ENCODE results near the gene RHBDL1.

DNA sequence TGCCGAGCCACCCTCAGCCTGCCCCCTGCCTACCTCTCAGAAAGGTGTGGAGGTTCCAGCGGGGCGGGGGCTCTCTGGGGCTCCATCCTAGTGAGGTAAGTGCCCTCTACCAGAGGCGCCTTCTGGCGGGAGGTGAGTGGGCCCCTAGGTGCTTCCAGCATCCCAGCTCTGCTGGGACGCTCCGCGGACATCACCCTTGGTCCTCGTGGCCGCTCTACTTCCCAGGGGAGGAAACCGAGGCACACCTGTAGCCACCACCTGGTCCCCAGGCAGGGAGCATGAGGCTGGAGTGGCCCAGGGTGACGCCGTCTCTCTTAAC, 32.5 kb upstream of the RHBDL1 start:
- no peak for TF ChIP-seq POLR2A (IDR thresholded peaks at IDR 0.05)
- TF ChIP-seq CTCF (IDR thresholded peaks at IDR 0.05) = no peak

All from vagina (tissue), 2 donors.